ENCODE measurements around the gene SLX4IP. TPM values are rescaled to one million over a fixed set of nuclear protein-coding genes. Genes with fewer than 3 reads are reported as not detected.

Gene SLX4IP
- total RNA-seq, 1 experiment from 2014 or later = 6.4 TPM

DNA sequence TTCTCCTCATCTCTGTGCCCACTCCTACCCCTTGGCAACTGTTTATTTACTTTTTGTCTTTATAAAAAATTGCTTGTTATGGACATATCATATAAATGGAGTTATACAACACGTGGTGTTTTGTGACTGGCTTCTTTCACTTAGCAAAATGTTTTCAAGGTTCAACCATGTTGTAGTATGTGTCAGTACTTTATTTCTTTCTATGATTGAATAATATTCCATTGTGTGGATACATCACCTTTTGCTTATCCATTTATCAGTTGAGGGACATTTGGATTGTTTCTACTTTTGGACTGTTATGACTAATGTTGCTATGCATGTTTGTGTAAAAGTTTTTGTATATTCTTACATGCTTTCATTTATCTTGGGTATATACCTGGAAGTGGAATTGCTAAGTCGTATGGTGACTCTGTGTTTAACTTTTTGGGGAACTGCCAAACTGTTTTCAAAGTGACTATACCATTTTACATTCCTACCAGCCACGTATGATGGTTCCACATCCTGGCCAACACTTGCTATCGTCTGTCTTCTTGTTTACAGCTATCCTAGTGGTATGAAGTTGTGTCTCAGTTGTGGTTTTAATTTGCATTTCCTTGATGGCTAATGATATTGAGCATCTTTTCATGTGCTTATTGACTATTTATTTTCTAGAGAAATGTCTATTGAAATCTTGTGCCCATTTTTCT is 84.4 kb downstream of the SLX4IP start:
- Histone ChIP-seq H3K9me3 (ENCODE audit: low read length) (no peaks in the 10 kb centered on the region), H4K20me1 (ENCODE audit: low read length) (no peaks in the 10 kb centered on the region), H3K4me2 (ENCODE audit: low read length) (peak overlapping the region; percentile 18), H3K9ac (ENCODE audit: low read length) (no peak overlapping the region), H3K36me3 (ENCODE audit: low read depth, low read length) (no peaks in the 10 kb centered on the region), H3F3A (ENCODE audit: low read length, unreplicated experiment) (peaks cover 21% of the 10 kb centered on the region), H3K4me1 (ENCODE audit: insufficient read depth, low read length) (peaks cover 55% of the 10 kb centered on the region), H3K27me3 (ENCODE audit: low read length) (no peaks in the 10 kb centered on the region), H3K27ac (ENCODE audit: low read length) (peak overlapping the region; percentile 60), H3K4me3 (ENCODE audit: low read length) (no peak overlapping the region), H3K9me2 (replicated peaks; ENCODE audit: low read length) (no peaks in the 10 kb centered on the region), H3K79me2 (ENCODE audit: low read length) (peaks cover 25% of the 10 kb centered on the region), H2AFZ (ENCODE audit: low read length) (no peak overlapping the region)
- peak; percentile 37 for ATAC-seq
- no TSS peak for BruUV-seq (replicated peaks)
- TF ChIP-seq CTCF (conservative IDR thresholded peaks at IDR 0.05; ENCODE audit: low read depth, low read length) (no peak), EZH2phosphoT487 (IDR thresholded peaks at IDR 0.05; ENCODE audit: borderline replicate concordance, low read length) (no peak), EZH2 (IDR thresholded peaks at IDR 0.05; ENCODE audit: low read length, unreplicated experiment) (no peak)
- ChIA-PET CTCF (no interaction called here), POLR2A (ENCODE audit: unreplicated experiment) (no interaction called here)
- DNase-seq = peak; percentile 94
- intact Hi-C loops (cut with micrococcal nuclease) = loop anchor here (10.0 kb wide), 1 partner anchor 445 kb away; no protein-coding TSS in a partner anchor

- TF ChIP-seq EZH2 (IDR thresholded peaks at IDR 0.05; ENCODE audit: low read length, unreplicated experiment) = no peak
- TF ChIP-seq CTCF (conservative IDR thresholded peaks at IDR 0.05; ENCODE audit: low read depth, low read length) = no peak
- TF ChIP-seq EZH2phosphoT487 (IDR thresholded peaks at IDR 0.05; ENCODE audit: borderline replicate concordance, low read length) = no peak
- DNase-seq (no peak), ATAC-seq (no peak)
- H3K27ac ChIP-seq (ENCODE audit: low read length) = peak overlapping the region; percentile 44
- H3K36me3 ChIP-seq (ENCODE audit: low read depth, low read length) = no peaks in the 10 kb centered on the region
- H3K4me3 ChIP-seq (ENCODE audit: low read length) = no peak overlapping the region
- H3K4me2 ChIP-seq (ENCODE audit: low read length) = peak overlapping the region; percentile 43
- no TSS peak for BruUV-seq (replicated peaks)
- no peaks in the 10 kb centered on the region for H3K9me3 ChIP-seq (ENCODE audit: low read length)
- ChIA-PET POLR2A (ENCODE audit: unreplicated experiment) (interaction anchor here (0.5 to 0.7 kb wide), 3 partner anchors 67 to 770 kb away, joined by 3 to 4 read pairs (median 4); no protein-coding TSS in a partner anchor), CTCF (no interaction called here)
- no peak overlapping the region for H3K9ac ChIP-seq (ENCODE audit: low read length)
- H4K20me1 ChIP-seq (ENCODE audit: low read length) = no peaks in the 10 kb centered on the region
- no peaks in the 10 kb centered on the region for H3K27me3 ChIP-seq (ENCODE audit: low read length)
- H3F3A ChIP-seq (ENCODE audit: low read length, unreplicated experiment) = peaks cover 22% of the 10 kb centered on the region
- H3K79me2 ChIP-seq (ENCODE audit: low read length) = peaks cover 25% of the 10 kb centered on the region
- intact Hi-C loops (cut with micrococcal nuclease) = loop anchor here (10.0 kb wide), 1 partner anchor 446 kb away; no protein-coding TSS in a partner anchor
- H3K9me2 ChIP-seq (replicated peaks; ENCODE audit: low read length) = no peaks in the 10 kb centered on the region
- H2AFZ ChIP-seq (ENCODE audit: low read length) = no peak overlapping the region
- H3K4me1 ChIP-seq (ENCODE audit: insufficient read depth, low read length) = peaks cover 59% of the 10 kb centered on the region
These were observed 85.4 kb downstream of the SLX4IP start for GRCh38 chr20:10520528-10520927.

Measured in PC-3 (cell line).